ENCODE data around the gene MARCO.

Gene MARCO

DNA sequence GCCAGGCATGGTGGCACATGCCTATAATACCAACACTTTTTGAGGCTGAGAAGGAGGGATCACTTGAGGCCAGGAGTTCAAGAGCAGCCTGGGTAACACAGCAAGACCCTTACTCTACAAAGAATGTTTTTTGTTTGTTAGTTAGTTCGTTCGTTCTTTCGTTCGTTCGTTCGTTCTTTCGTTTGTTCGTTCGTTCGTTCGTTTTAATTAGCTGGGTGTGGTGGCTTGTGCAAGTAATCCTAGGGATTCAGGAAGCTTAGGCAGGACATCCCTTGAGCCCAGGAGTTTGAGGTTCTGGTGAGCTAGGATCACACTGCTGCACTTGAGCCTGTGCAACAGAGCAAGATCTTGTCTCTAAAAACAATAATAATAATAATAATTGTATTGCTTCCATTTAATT, 98.7 kb downstream of the MARCO start:
- no peak for DNase-seq (ENCODE audit: low spot score)

Data from Ammon's horn (tissue), 1 donor.